LNCaP clone FGC (cell line): Measurements from ENCODE around the gene PIN1.

Experiments
- DNase-seq: peaks from one replicate; pipeline ENCODE4 v3.0.0-alpha.2; 2011; ENCODE audit warnings: low read depth
- H3K4me3 ChIP-seq: 2 replicates; pipeline ENCODE4 v1.5.1; 2011; ENCODE audit warnings: mild to moderate bottlenecking, low read depth, low read length, control low read depth
- CTCF ChIP-seq: IDR thresholded peaks from 2 replicates; pipeline ENCODE4 v1.5.1; 2012; ENCODE audit warnings: mild to moderate bottlenecking; ENCODE audit not compliant: control insufficient read depth, insufficient read depth; ENCODE audit errors: extremely low read depth

The PIN1 gene

GRCh38 chr19:9801976-9802375, 33.1 kb upstream of the PIN1 start:
- TF ChIP-seq CTCF: no peak
- DNase-seq: no peak

GRCh38 chr19:9806803-9807202, 28.3 kb upstream of the PIN1 start:
- TF ChIP-seq CTCF: no peak
- no peak overlapping the region for H3K4me3 ChIP-seq

More at GRCh38 chr19:9801976-9802375, 33.1 kb upstream of the PIN1 start:
- no peak overlapping the region for H3K4me3 ChIP-seq

GRCh38 chr19:9808855-9809824, 26.0 kb upstream of the PIN1 start:
- H3K4me3 ChIP-seq: no peak overlapping the region
- DNase-seq: no peak
- no peak for TF ChIP-seq CTCF

More at GRCh38 chr19:9806803-9807202, 28.3 kb upstream of the PIN1 start:
- no peak for DNase-seq

- DNase-seq: no peak
- no peak overlapping the region for H3K4me3 ChIP-seq
- TF ChIP-seq CTCF: no peak
These were observed 24.0 kb upstream of the PIN1 start for GRCh38 chr19:9811139-9811538.

- no peak for DNase-seq
- H3K4me3 ChIP-seq: peak overlapping the region; percentile 99
- no peak for TF ChIP-seq CTCF
These were observed 16.9 kb upstream of the PIN1 start for GRCh38 chr19:9818175-9818733.

- DNase-seq: peak; percentile 96
- no peak for TF ChIP-seq CTCF
- peak within 1 kb of the TSS; percentile 99 for H3K4me3 ChIP-seq
These were observed 16.2 kb upstream of the PIN1 start, which contains the start of gene FBXL12 for GRCh38 chr19:9818734-9819595. Gene FBXL12 (minus strand): TSS chr19:9819079. CDS start chr19:9818813, 266 bp downstream.
